Measurements from ENCODE around the gene RNF213. TPM values are rescaled to one million over a fixed set of nuclear protein-coding genes. Genes with fewer than 3 reads are reported as not detected.

Gene RNF213
- total RNA-seq, 1 experiment from 2014 or later = 71.4 TPM

DNA sequence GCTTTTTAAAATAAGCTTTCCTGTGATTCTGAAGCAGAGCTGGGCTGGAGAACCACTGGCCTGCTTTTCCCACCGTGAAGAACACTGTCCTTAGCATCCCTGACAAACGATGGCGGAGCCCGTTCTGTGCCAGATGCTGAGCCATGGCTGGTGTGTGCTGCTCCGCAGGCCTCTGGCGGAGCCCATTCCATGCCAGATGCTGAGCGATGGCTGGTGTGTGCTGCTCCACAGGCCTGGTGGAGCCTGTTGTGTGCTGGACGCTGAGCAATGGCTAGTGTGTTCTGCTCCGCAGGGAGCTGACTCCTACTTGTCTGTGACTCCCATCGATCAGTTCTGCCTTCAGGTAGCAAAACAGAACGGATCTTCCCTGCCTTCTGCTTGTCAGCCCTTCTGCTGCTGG lies 158.6 kb downstream of the RNF213 start:
- TF ChIP-seq CTCF (conservative IDR thresholded peaks at IDR 0.05; ENCODE audit: low read depth, low read length) = no peak
- no peak for TF ChIP-seq EZH2 (IDR thresholded peaks at IDR 0.05; ENCODE audit: low read length, unreplicated experiment)
- TF ChIP-seq EZH2phosphoT487 (IDR thresholded peaks at IDR 0.05; ENCODE audit: borderline replicate concordance, low read length) = no peak
- Histone ChIP-seq H3K9ac (ENCODE audit: low read length) (no peak overlapping the region), H3K4me3 (ENCODE audit: low read length) (no peak overlapping the region), H3K4me1 (ENCODE audit: insufficient read depth, low read length) (peaks cover 5% of the 10 kb centered on the region), H3F3A (ENCODE audit: low read length, unreplicated experiment) (no peaks in the 10 kb centered on the region), H3K27ac (ENCODE audit: low read length) (no peak overlapping the region), H3K9me3 (ENCODE audit: low read length) (no peaks in the 10 kb centered on the region), H3K36me3 (ENCODE audit: low read depth, low read length) (peaks cover 4% of the 10 kb centered on the region; the same call in 1 of the 2 replicates), H3K9me2 (replicated peaks; ENCODE audit: low read length) (no peaks in the 10 kb centered on the region), H4K20me1 (ENCODE audit: low read length) (no peaks in the 10 kb centered on the region), H3K27me3 (ENCODE audit: low read length) (no peaks in the 10 kb centered on the region), H3K4me2 (ENCODE audit: low read length) (no peak overlapping the region), H3K79me2 (ENCODE audit: low read length) (peaks cover 25% of the 10 kb centered on the region), H2AFZ (ENCODE audit: low read length) (no peak overlapping the region)
- DNase-seq = no peak
- BruUV-seq (replicated peaks) = no TSS peak
- ChIA-PET POLR2A (ENCODE audit: unreplicated experiment) (no interaction called here), CTCF (no interaction called here)
- ATAC-seq = no peak
- intact Hi-C loops (cut with micrococcal nuclease) = no loop called here

- Histone ChIP-seq H3K4me1 (ENCODE audit: insufficient read depth, low read length) (no peaks in the 10 kb centered on the region), H3K4me3 (ENCODE audit: low read length) (no peak overlapping the region), H3K27ac (ENCODE audit: low read length) (no peak overlapping the region), H3K36me3 (ENCODE audit: low read depth, low read length) (peaks cover 4% of the 10 kb centered on the region; the same call in 1 of the 2 replicates), H4K20me1 (ENCODE audit: low read length) (no peaks in the 10 kb centered on the region), H2AFZ (ENCODE audit: low read length) (no peak overlapping the region), H3K79me2 (ENCODE audit: low read length) (peaks cover 14% of the 10 kb centered on the region), H3K9me2 (replicated peaks; ENCODE audit: low read length) (no peaks in the 10 kb centered on the region), H3F3A (ENCODE audit: low read length, unreplicated experiment) (no peaks in the 10 kb centered on the region), H3K27me3 (ENCODE audit: low read length) (no peaks in the 10 kb centered on the region), H3K9me3 (ENCODE audit: low read length) (no peaks in the 10 kb centered on the region), H3K9ac (ENCODE audit: low read length) (no peak overlapping the region), H3K4me2 (ENCODE audit: low read length) (no peak overlapping the region)
- intact Hi-C loops (cut with micrococcal nuclease) = no loop called here
- CTCF ChIA-PET = no interaction called here
- BruUV-seq (replicated peaks) = no TSS peak
- ATAC-seq = no peak
- TF ChIP-seq EZH2 (IDR thresholded peaks at IDR 0.05; ENCODE audit: low read length, unreplicated experiment) (no peak), EZH2phosphoT487 (IDR thresholded peaks at IDR 0.05; ENCODE audit: borderline replicate concordance, low read length) (no peak), CTCF (conservative IDR thresholded peaks at IDR 0.05; ENCODE audit: low read depth, low read length) (no peak)
- POLR2A ChIA-PET (ENCODE audit: unreplicated experiment) = interaction anchor here (0.6 kb wide), 1 partner anchor 676 kb away, joined by 5 read pairs; no protein-coding TSS in a partner anchor
- no peak for DNase-seq
Measured at GRCh38 chr17:80421381-80422090, 160.9 kb downstream of the RNF213 start.

- Histone ChIP-seq H3K79me2 (ENCODE audit: low read length) (peaks cover 6% of the 10 kb centered on the region), H3K4me2 (ENCODE audit: low read length) (no peak overlapping the region), H4K20me1 (ENCODE audit: low read length) (no peaks in the 10 kb centered on the region), H2AFZ (ENCODE audit: low read length) (no peak overlapping the region), H3K36me3 (ENCODE audit: low read depth, low read length) (peaks cover 4% of the 10 kb centered on the region; the same call in 1 of the 2 replicates), H3K9me2 (replicated peaks; ENCODE audit: low read length) (no peaks in the 10 kb centered on the region), H3K9me3 (ENCODE audit: low read length) (no peaks in the 10 kb centered on the region), H3K4me1 (ENCODE audit: insufficient read depth, low read length) (no peaks in the 10 kb centered on the region; the same call in 1 of the 2 replicates), H3K4me3 (ENCODE audit: low read length) (no peak overlapping the region), H3K27me3 (ENCODE audit: low read length) (no peaks in the 10 kb centered on the region), H3F3A (ENCODE audit: low read length, unreplicated experiment) (no peaks in the 10 kb centered on the region), H3K9ac (ENCODE audit: low read length) (no peak overlapping the region), H3K27ac (ENCODE audit: low read length) (no peak overlapping the region)
- DNase-seq = no peak
- ChIA-PET POLR2A (ENCODE audit: unreplicated experiment) (no interaction called here), CTCF (no interaction called here)
- intact Hi-C loops (cut with micrococcal nuclease) = no loop called here
- no peak for ATAC-seq
- BruUV-seq (replicated peaks) = no TSS peak
- TF ChIP-seq EZH2phosphoT487 (IDR thresholded peaks at IDR 0.05; ENCODE audit: borderline replicate concordance, low read length) (no peak), EZH2 (IDR thresholded peaks at IDR 0.05; ENCODE audit: low read length, unreplicated experiment) (no peak)
Measured at GRCh38 chr17:80422276-80422675, 161.6 kb downstream of the RNF213 start.
